ENCODE results near the gene MACROD2.

DNA sequence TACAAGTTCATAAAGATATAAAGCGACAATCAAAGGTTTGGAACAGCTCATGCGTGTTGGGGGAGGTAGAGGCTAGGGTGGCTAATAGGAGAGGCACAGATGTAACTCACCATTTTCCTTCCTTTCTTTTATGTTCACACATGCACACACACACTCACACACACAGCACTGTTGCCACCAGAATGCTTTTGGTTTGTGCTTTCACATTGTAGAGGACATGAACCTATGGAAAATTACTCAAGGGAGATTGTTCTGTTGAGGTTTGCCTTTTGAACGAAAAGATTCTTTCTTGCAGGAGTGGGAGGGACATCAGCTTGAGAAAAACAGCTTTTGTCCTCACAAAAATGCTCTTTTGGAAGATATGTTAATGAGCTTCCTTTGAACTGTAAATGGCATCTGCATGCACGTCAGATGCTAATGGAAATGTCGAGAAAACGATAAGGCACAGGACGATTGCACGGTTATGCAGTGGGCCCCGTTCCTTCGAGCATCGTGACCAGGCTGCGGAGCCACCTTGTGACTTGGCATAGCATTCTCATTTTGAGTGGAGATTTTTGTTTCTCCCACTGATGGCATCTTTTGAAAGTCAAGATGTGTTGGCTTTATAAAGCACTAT, 1853.8 kb downstream of the MACROD2 start:
- TF ChIP-seq CTCF (IDR thresholded peaks at IDR 0.05) (no peak), POLR2A (IDR thresholded peaks at IDR 0.05) (no peak)

Measured in body of pancreas (tissue), 4 donors.